ENCODE data around the gene CGN. TPM values are rescaled to one million over a fixed set of nuclear protein-coding genes. Genes with fewer than 3 reads are reported as not detected.

The CGN gene
- total and polyA plus RNA-seq, 2 donors (not counting 1 experiment from before 2014, with no cell fraction given), result 0.17 TPM

GRCh38 chr1:151512801-151513625 lies 1.8 kb downstream of the CGN start:
- no peaks in the 10 kb centered on the region for H3K9me3 ChIP-seq (ENCODE audit: control insufficient read depth, insufficient read depth, low read depth, low read length)
- H3K9ac ChIP-seq (ENCODE audit: insufficient read depth, low read length), result no peak overlapping the region
- H3K4me1 ChIP-seq (ENCODE audit: control insufficient read depth, extremely low read depth, insufficient read depth, low read length), result peaks cover 2% of the 10 kb centered on the region
- H2AFZ ChIP-seq (ENCODE audit: low read length), result no peak overlapping the region
- H4K20me1 ChIP-seq (ENCODE audit: control insufficient read depth, extremely low read depth, insufficient read depth, low read length), result no peaks in the 10 kb centered on the region
- no peak overlapping the region for H3K4me3 ChIP-seq (replicated peaks in 1 of 4; ENCODE audit: control extremely low read depth in 1 of 4, insufficient read depth in 1 of 4, low read depth in 3 of 4, low read length in 4 of 4)
- no peaks in the 10 kb centered on the region for H3K27me3 ChIP-seq (ENCODE audit: control insufficient read depth, insufficient read depth, low read length)
- TF ChIP-seq CTCF (conservative IDR thresholded peaks at IDR 0.05 in 1 of 2, IDR thresholded peaks at IDR 0.05 in 1 of 2; ENCODE audit: low read depth in 1 of 2, low read length in 2 of 2) (no peak), EZH2 (IDR thresholded peaks at IDR 0.05; ENCODE audit: low read length, missing control alignments) (peak; percentile 24)
- no peak for DNase-seq (ENCODE audit: low read depth in 2 of 2)
- H3K36me3 ChIP-seq (ENCODE audit: control insufficient read depth, insufficient read depth, low read length), result no peaks in the 10 kb centered on the region
- H3K79me2 ChIP-seq (ENCODE audit: control insufficient read depth, insufficient read depth, low read length), result no peaks in the 10 kb centered on the region
- no peak overlapping the region for H3K4me2 ChIP-seq (ENCODE audit: extremely low read depth, insufficient read depth, low read length)
- H3K27ac ChIP-seq (ENCODE audit: insufficient read depth, low read length), result no peak overlapping the region

- H3K79me2 ChIP-seq (ENCODE audit: control insufficient read depth, insufficient read depth, low read length), result no peaks in the 10 kb centered on the region
- H4K20me1 ChIP-seq (ENCODE audit: control insufficient read depth, extremely low read depth, insufficient read depth, low read length), result no peaks in the 10 kb centered on the region
- H3K27me3 ChIP-seq (ENCODE audit: control insufficient read depth, insufficient read depth, low read length), result no peaks in the 10 kb centered on the region
- no peak overlapping the region for H3K9ac ChIP-seq (ENCODE audit: insufficient read depth, low read length)
- no peak for TF ChIP-seq CTCF (conservative IDR thresholded peaks at IDR 0.05 in 1 of 2, IDR thresholded peaks at IDR 0.05 in 1 of 2; ENCODE audit: low read depth in 1 of 2, low read length in 2 of 2)
- no peak for TF ChIP-seq EZH2 (IDR thresholded peaks at IDR 0.05; ENCODE audit: low read length, missing control alignments)
- H3K27ac ChIP-seq (ENCODE audit: insufficient read depth, low read length), result no peak overlapping the region
- no peak overlapping the region for H3K4me3 ChIP-seq (replicated peaks in 1 of 4; ENCODE audit: control extremely low read depth in 1 of 4, insufficient read depth in 1 of 4, low read depth in 3 of 4, low read length in 4 of 4)
- no peaks in the 10 kb centered on the region for H3K36me3 ChIP-seq (ENCODE audit: control insufficient read depth, insufficient read depth, low read length)
- peaks cover 2% of the 10 kb centered on the region for H3K4me1 ChIP-seq (ENCODE audit: control insufficient read depth, extremely low read depth, insufficient read depth, low read length)
- H3K9me3 ChIP-seq (ENCODE audit: control insufficient read depth, insufficient read depth, low read depth, low read length), result no peaks in the 10 kb centered on the region
- H2AFZ ChIP-seq (ENCODE audit: low read length), result no peak overlapping the region
- no peak overlapping the region for H3K4me2 ChIP-seq (ENCODE audit: extremely low read depth, insufficient read depth, low read length)
- DNase-seq (ENCODE audit: low read depth in 2 of 2), result no peak
These were observed 2.5 kb downstream of the CGN start for GRCh38 chr1:151513626-151514121.

GRCh38 chr1:151514366-151514765 lies 3.2 kb downstream of the CGN start:
- Histone ChIP-seq H3K27ac (ENCODE audit: insufficient read depth, low read length) (no peak overlapping the region), H3K79me2 (ENCODE audit: control insufficient read depth, insufficient read depth, low read length) (no peaks in the 10 kb centered on the region), H3K4me1 (ENCODE audit: control insufficient read depth, extremely low read depth, insufficient read depth, low read length) (peaks cover 2% of the 10 kb centered on the region), H3K36me3 (ENCODE audit: control insufficient read depth, insufficient read depth, low read length) (no peaks in the 10 kb centered on the region), H3K4me3 (replicated peaks in 1 of 4; ENCODE audit: control extremely low read depth in 1 of 4, insufficient read depth in 1 of 4, low read depth in 3 of 4, low read length in 4 of 4) (no peak overlapping the region), H3K27me3 (ENCODE audit: control insufficient read depth, insufficient read depth, low read length) (no peaks in the 10 kb centered on the region), H3K9me3 (ENCODE audit: control insufficient read depth, insufficient read depth, low read depth, low read length) (no peaks in the 10 kb centered on the region), H3K9ac (ENCODE audit: insufficient read depth, low read length) (no peak overlapping the region), H2AFZ (ENCODE audit: low read length) (no peak overlapping the region), H3K4me2 (ENCODE audit: extremely low read depth, insufficient read depth, low read length) (no peak overlapping the region), H4K20me1 (ENCODE audit: control insufficient read depth, extremely low read depth, insufficient read depth, low read length) (no peaks in the 10 kb centered on the region)
- TF ChIP-seq CTCF (conservative IDR thresholded peaks at IDR 0.05 in 1 of 2, IDR thresholded peaks at IDR 0.05 in 1 of 2; ENCODE audit: low read depth in 1 of 2, low read length in 2 of 2) (no peak), EZH2 (IDR thresholded peaks at IDR 0.05; ENCODE audit: low read length, missing control alignments) (no peak)
- DNase-seq (ENCODE audit: low read depth in 2 of 2), result no peak

Data from fibroblast of lung (primary cell).